GM18909 (cell line): Measurements from ENCODE around the gene ZNF763.
A peak's percentile ranks its signal among the peaks of the same experiment; 100 is the strongest.
"Not testable (repeated sequence)": the region's sequence is repeated elsewhere in the genome, so short reads cannot be mapped to it uniquely, and the experiment has no call there.

Experiments used
- ATAC-seq: cut with Tn5 transposase; IDR thresholded peaks from one replicate; pipeline ENCODE4 v1.9.1; 2021; ENCODE audit warnings: mild to moderate bottlenecking; ENCODE audit not compliant: unreplicated experiment, poor library complexity

ZNF763 gene

DNA sequence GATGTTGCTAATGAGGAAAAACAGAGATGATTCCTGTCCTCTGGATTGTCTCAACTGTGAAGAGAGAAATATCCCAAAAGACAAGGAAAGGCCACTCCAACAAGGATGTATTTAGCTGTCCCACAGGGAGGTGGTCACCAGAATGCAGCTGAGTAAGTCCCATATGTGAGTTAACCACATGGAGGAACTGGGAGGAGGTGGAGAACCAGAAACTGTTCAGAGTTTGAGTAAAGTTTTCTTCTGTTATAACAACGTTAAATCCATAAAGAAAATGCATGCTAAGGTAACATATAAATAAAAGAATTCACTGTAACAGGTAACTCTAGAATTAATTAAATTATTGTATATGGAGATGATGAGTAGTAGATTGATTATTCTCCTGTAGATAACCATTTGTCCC is 5.3 kb downstream of the ZNF763 start:
- no peak for ATAC-seq

DNA sequence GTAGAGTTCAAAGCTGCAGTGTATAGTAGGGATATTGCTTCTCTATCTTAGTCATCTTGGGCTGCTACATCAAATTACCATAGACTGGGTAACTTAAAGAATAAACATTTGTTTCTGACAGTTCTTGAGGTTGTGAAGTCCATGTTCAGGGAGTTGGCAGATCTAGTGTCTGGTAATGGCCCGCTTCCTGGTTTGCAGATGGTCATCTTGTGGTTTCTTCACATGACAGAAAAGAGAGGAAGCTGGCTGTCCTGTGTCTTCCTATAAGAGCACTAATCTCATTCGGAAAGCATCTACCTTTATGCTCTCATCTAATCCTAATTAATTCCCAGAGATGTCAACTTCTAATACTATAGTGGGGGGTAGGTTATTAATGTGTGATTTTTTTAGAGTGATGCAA is 6.2 kb downstream of the ZNF763 start:
- no peak for ATAC-seq

DNA sequence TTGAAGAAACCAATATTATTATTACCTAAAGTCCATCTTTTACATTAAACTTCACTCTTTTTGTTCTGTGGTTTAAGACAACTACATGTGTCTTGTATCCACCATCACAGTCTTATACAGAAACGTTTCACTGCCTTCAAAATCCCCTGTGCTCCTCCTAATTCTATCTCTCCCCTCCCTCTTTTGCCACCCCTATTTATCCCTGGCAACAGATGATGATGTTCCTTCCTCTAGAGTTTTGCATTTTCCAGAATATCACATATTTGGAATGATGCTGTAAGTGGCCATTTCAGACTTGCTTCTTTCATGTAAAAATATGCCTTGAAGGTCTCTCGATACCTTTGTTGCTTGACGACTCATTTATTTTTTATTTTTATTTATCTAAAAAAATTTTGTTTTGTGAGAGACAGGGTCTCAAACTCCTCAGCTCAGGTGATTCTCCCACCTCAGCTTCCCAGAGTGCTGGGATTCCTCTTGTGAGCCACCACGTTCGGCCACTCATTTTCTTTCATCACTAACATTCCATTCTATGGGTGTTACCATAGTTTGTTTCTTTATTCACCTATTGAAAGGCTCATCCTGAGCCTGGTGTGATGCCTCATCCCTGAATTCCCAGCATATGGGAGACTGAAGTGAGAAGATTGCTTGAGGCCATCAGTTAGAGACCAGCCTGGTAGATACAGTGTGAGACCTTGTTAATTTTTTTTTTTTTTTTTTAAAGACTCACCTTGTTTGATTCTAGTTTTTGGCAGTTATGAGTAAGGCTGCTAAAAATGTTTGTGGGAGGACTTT is 8.4 kb downstream of the ZNF763 start:
- ATAC-seq: no peak

DNA sequence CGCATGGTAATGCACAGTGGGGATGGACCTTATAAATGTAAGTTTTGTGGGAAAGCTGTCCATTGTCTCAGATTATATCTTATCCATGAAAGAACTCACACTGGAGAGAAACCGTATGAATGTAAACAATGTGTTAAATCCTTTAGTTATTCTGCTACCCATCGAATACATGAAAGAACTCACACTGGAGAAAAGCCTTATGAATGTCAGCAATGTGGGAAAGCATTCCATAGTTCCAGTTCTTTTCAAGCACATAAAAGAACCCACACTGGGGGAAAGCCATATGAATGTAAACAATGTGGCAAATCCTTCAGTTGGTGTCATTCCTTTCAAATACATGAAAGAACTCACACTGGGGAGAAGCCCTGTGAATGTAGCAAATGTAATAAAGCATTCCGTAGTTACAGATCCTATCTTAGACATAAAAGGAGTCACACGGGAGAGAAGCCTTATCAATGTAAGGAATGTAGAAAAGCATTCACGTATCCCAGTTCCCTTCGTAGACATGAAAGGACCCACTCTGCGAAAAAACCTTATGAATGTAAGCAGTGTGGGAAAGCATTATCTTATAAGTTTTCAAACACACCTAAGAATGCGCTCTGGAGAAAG is 13.8 kb downstream of the ZNF763 start:
- ATAC-seq: no peak

DNA sequence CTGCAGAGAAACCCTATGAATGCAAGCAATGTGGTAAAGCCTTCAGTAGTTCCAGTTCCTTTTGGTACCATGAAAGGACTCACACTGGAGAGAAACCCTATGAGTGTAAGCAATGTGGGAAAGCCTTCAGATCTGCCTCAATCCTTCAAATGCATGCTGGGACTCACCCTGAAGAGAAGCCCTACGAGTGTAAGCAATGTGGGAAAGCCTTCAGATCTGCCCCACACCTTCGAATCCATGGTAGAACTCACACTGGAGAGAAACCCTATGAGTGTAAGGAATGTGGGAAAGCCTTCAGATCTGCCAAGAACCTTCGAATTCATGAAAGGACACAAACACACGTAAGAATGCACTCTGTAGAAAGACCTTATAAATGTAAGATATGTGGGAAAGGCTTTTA is 14.7 kb downstream of the ZNF763 start:
- ATAC-seq: no peak

DNA sequence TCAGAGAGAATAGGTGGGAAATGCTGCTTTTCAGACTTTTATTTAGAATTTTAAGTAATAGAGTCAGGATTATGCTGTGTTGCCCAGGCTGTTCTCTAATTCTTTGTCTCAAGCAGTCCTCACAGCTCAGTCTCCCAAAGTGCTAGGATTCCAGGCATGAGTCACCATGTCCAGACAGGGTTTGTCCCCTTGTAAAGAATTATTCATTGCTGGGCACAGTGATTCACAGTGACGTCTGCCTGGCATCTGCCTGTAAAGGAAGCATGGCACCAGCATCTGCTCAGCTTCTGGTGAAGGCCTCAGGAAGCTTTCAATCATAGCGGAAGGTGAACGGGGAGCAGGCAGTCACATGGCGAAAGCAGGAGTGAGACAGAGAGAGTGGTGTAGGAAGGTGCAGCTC is 17.7 kb downstream of the ZNF763 start:
- ATAC-seq: no peak

DNA sequence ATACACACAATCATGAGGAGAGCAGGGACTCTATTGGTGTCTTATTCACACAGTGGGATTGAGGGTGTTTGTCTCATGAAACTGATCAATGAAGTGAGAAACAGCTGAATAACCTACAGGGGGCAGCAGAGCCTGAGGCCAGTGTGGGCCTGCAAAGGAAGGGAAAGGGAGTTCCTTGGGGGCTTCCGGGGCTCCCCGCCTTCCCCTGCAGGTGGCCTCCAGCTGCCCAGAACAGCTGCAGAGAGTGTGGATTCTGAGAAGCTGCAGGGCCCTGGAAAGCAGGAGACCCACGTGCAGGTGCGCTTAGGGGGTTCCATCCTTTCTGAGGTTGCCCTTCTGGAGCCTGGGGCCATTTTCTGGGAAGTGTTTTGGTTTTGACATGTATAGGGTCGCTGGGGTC is 20.1 kb downstream of the ZNF763 start:
- ATAC-seq: no peak

DNA sequence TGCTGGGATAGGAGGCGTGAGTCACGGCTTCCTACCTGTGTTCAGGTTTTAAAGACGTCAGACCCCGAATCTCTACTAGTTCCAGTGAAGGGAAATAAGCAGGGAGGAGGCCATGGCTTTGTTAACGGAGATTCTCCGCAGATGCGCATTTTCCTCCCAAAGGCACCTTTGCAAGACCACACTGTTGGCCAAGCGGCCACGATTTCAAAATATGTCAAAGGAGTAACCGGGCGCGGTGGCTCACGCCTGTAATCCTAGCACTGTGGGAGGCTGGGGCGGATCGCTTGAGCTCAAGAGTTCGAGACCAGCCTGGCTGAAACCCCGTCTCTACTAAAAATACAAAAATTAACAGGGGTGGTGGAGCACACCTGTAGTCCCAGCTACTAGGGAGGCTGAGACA is 21.9 kb downstream of the ZNF763 start:
- ATAC-seq: no peak

DNA sequence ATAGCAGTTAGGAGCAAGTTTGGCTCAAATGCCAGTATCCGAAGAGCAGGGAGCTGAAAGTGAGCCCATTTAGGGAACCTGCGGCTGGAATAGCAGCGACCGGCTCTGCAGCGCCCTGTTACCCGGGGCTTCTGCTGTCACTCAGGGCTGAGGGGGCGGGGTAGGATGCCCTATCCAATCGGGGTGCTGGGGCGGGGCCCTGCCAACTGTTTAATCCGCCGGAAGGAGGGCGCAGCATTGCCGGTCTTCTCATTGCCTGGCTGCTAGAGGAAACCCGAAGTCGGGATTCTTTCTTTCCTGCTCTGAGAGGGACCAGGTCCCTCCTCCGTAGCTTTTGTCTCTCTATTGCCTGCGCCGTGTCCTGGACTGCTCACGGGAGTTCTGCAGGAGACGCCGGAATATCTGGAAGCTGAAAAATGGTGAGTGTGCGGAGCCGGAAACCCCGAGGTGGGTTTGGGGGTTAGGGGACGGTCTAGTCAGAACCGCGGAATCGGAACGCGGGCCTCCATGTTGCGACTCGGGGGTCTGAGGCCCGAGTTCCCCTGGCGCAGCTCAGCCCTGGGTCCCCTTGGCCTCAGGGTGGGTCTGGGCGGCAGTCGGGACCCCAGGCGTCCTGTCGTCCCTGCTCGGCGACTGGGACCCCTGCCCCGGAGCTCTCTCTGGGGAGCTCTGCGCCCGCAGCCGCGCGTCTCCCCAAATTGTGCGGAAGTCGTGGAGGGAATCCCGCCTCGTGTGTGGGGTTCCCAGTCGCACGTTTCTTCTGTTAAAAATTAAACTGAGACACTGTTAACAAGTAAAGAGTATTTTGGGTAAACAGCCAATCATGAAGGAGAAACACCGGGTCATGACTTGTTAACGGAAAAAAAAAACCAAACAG is 22.8 kb downstream of the ZNF763 start:
- peak; percentile 77 for ATAC-seq

DNA sequence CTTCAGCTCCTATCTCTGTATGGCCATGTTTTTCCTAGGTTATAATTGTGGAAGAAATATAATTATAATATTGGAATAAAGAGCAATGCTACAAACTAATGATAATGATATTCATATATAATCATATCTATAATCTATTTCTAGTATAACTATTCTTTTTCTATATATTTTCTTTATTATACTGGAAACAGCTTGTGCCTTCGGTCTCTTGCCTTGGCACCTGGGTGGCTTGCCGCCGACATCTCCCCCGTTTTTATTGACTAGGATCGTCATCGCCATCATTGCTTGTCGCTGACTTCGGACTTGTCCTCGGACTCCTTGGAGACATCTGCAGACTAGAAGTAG is 24.2 kb downstream of the ZNF763 start:
- ATAC-seq: no peak

DNA sequence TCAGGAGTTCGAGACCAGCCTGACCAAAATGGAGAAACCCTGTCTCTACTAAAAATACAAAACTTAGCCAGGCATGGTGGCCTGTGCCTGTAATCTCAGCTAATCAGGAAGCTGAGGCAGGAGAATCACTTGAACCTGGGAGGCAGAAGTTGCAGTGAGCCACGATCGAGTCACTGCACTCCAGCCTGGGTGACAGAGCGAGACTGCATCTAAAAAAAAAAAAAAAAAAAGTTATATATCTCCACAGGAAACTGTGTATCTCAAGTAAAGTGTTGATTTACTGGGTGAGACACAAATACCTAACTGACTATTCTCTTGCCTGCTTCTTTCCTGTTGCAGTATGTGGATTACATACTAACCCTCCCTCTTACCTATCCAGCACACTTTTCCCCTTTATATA is 27.1 kb downstream of the ZNF763 start:
- ATAC-seq: not testable (repeated sequence)

DNA sequence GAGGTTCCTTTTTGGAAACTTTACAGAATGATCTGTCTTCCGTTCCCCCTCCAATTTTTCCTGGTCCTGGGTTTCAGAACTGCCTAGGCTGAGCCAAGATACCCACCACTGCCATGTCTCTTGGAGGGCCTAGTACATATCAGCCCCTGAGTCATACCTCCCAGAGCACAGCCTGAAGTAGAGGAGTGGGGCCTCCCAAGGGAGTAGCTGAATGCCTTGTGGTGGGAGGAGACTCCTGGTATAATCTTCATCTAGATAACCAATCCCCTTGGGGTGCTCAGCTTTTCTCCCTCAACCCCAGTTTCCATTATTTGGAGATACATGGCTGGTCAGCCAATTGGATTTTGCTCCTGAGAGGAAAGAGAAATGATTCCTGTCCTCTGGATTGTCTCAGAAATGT is 30.3 kb downstream of the ZNF763 start:
- no peak for ATAC-seq

DNA sequence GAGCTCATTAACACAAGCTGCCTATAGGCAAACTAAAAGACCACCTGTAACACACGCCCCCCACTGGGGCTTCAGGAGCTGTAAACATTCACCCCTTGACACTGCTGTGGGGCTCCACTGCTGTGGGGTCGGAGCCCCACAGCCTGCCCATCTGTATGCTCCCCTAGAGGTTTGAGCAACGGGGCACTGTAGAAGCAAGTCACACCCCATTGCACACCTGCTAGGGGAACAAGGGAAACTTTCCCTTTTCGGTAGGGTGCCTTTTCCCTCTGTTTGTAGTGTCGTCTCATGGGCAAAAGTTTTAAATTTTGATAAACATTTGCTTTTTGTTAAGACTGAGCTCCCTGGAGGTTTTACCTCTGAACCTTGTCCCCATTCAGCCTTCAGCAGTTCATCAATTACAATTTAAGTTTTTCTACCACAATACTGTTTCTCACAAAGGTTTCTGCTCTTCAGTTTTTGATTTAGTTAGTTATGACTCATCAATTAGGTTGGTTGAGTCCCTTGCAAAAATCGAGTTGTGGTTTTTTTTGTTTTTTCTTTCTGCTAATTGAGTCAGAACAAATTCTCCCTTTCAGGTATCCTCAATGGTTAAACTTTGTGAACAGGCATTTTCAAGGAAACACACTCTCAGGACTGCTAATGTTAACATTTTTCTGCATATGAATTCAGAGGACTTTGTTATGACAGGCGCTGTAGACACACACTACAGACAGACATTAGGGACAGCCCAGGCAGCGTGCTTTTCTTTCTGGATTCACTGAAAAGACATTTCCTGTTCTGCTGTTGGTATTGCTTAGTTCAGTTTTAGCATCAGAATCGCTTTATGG is 35.5 kb downstream of the ZNF763 start:
- no peak for ATAC-seq

DNA sequence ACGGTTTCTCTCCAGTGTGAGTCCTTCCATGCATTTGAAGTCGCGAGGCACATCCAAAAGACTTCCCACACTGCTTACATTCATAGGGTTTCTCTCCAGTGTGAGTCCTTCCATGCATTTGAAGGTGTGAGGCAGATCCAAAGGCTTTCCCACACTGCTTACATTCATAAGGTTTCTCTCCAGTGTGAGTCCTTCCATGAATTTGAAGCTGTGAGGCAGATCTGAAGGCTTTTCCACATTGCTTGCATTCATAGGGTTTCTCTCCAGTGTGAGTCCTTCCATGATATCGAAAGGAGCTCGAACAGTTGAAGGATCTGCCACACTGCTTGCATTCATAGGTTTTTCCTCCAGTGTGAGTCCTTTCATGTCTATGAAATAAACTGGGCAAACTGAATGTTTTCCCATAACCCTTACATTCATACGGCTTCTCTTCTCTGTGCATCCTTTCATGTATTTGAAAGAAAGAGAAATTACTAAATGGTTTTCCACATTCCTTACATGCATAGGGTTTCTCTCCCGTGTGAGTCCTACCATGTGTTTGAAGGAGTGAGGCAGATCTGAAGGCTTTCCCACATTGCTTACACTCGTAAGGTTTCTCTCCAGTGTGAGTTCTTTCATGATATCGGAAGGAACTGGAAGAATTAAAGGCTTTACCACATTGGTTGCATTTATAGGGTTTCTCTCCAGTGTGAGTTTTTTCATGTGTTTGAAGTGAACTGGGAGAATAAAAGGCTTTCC is 50.3 kb downstream of the ZNF763 start:
- no peak for ATAC-seq

DNA sequence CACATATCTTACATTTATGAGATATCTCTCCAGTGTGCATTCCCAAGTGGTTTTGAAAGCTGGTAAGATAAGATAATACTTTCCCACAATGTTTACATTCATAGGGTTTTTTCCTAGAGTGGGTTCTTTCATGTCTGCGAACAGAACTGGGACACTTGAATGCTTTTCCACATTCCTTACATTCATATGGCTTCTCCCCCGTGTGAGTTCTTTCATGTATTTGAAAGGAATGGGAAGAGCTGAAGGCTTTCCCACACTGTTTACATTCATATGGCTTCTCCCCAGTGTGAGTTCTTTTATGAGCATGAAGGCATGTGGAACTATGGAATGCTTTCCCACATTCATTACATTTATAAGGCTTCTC is 50.9 kb downstream of the ZNF763 start:
- ATAC-seq: no peak
